RPMI8226 (cell line): Measurements from ENCODE around the gene MTARC1.

Experiments
- DNase-seq: peaks from one replicate; pipeline ENCODE4 v3.0.0-alpha.2; 2015

Gene MTARC1

GRCh38 chr1:220772846-220773245 lies 13.9 kb upstream of the MTARC1 start:
- no peak for DNase-seq

- DNase-seq, result peak; percentile 41
Observed at GRCh38 chr1:220775240-220775853, 11.4 kb upstream of the MTARC1 start.

GRCh38 chr1:220776254-220776653 lies 10.5 kb upstream of the MTARC1 start:
- DNase-seq, result no peak

GRCh38 chr1:220776720-220777326 lies 9.9 kb upstream of the MTARC1 start:
- peak; percentile 76 for DNase-seq

GRCh38 chr1:220783453-220783852 lies 3.3 kb upstream of the MTARC1 start:
- DNase-seq, result no peak

- DNase-seq, result no peak
Observed at GRCh38 chr1:220784751-220785150, 2.0 kb upstream of the MTARC1 start.

- no peak for DNase-seq
Observed at GRCh38 chr1:220785166-220786056, 1.3 kb upstream of the MTARC1 start.

GRCh38 chr1:220786057-220786336 lies 716 bp upstream of the MTARC1 start:
- no peak for DNase-seq

GRCh38 chr1:220787069-220787619 lies 431 bp downstream of the MTARC1 start:
- no peak for DNase-seq

GRCh38 chr1:220788900-220789299 lies 2.2 kb downstream of the MTARC1 start:
- no peak for DNase-seq

- no peak for DNase-seq
Observed at GRCh38 chr1:220789532-220790147, 2.9 kb downstream of the MTARC1 start.

GRCh38 chr1:220791285-220791684 lies 4.6 kb downstream of the MTARC1 start:
- DNase-seq, result peak; percentile 46

- no peak for DNase-seq
Observed at GRCh38 chr1:220791956-220792355, 5.2 kb downstream of the MTARC1 start.

- peak; percentile 34 for DNase-seq
Observed at GRCh38 chr1:220796530-220796929, 9.8 kb downstream of the MTARC1 start.

GRCh38 chr1:220797044-220797443 lies 10.3 kb downstream of the MTARC1 start:
- no peak for DNase-seq

- no peak for DNase-seq
Observed at GRCh38 chr1:220797553-220797952, 10.8 kb downstream of the MTARC1 start.

GRCh38 chr1:220798338-220798737 lies 11.6 kb downstream of the MTARC1 start:
- no peak for DNase-seq

GRCh38 chr1:220800262-220800661 lies 13.5 kb downstream of the MTARC1 start:
- no peak for DNase-seq

- peak; percentile 38 for DNase-seq
Observed at GRCh38 chr1:220803401-220804201, 16.9 kb downstream of the MTARC1 start.

- DNase-seq, result no peak
Observed at GRCh38 chr1:220804202-220804586, 17.5 kb downstream of the MTARC1 start.

GRCh38 chr1:220806408-220806807 lies 19.7 kb downstream of the MTARC1 start:
- no peak for DNase-seq

GRCh38 chr1:220807726-220808125 lies 21.0 kb downstream of the MTARC1 start:
- DNase-seq, result no peak
